Vagina (tissue), 2 donors: ENCODE results near the gene KRT28. TPM values are rescaled to one million over a fixed set of nuclear protein-coding genes. Genes with fewer than 3 reads are reported as not detected.

Source experiments
- DNase-seq, 2 donors: peaks; one replicate each; pipeline ENCODE4 v3.0.0-alpha.2; 2017; ENCODE audit errors: extremely low spot score in 2 of 2
- H3K27ac ChIP-seq: fragments of 200-600 bp; sonication (generic); one replicate; pipeline ENCODE4 v1.5.1; 2019
- H3K27me3 ChIP-seq: fragments of 200-600 bp; sonication (generic); one replicate; pipeline ENCODE4 v1.5.1; 2019
- H3K36me3 ChIP-seq, 2 donors: fragments of 200-600 bp; sonication (generic); one replicate each; pipeline ENCODE4 v1.5.1; 2017 to 2019
- H3K4me1 ChIP-seq: fragments of 200-600 bp; sonication (generic); one replicate; pipeline ENCODE4 v1.5.1; 2019
- H3K4me3 ChIP-seq, 2 donors: fragments of 200-600 bp; sonication (generic); 1 replicate in 1 of 2; 2 replicates in 1 of 2; pipeline ENCODE4 v1.5.1; 2016 to 2019
- H3K9me3 ChIP-seq: fragments of 200-600 bp; sonication (generic); one replicate; pipeline ENCODE4 v1.5.1; 2019
- POLR2A ChIP-seq, 2 donors: fragments of 450-650 bp; IDR thresholded peaks; one replicate each; pipeline ENCODE4 v1.6.1; 2017; ENCODE audit warnings: antibody characterized with exemption in 2 of 2, mild to moderate bottlenecking in 2 of 2, moderate library complexity in 2 of 2
- POLR2AphosphoS5 ChIP-seq, 2 donors: sonication (generic); formaldehyde crosslinking; IDR thresholded peaks; one replicate each; pipeline ENCODE4 v1.9.0; 2017; ENCODE audit warnings: antibody characterized with exemption in 2 of 2, mild to moderate bottlenecking in 2 of 2, low read depth in 1 of 2; ENCODE audit not compliant: insufficient read depth in 1 of 2
- intact Hi-C: fragments of 100-400 bp; cut with DNase I; formaldehyde crosslinking; loops from one replicate; pipeline ENCODE4 v1.15.1; 2023
- total RNA-seq: library from RNA; depleted of rRNA; stranded (reverse); fragments of >200 nt; gene quantifications from one replicate; pipeline ENCODE4 v1.2.3, GENCODE V29; 2016
- TF ChIP-seq, protein P1 (sequence below), 3 experiments: fragments of 450-650 bp in 2 of 3; fragments of 200-600 bp in 1 of 3; sonication (generic) in 1 of 3; IDR thresholded peaks; one replicate each; pipeline ENCODE4 v1.5.1; 2017 to 2019; ENCODE audit warnings: antibody characterized with exemption in 3 of 3, mild to moderate bottlenecking in 2 of 3, moderate library complexity in 2 of 3

The KRT28 gene
- total RNA-seq, 1 donor from 2014 or later: not detected

GRCh38 chr17:40772101-40772500 lies 27.7 kb downstream of the KRT28 start, which contains the start of gene KRT26:
Gene KRT26 (minus strand): TSS chr17:40772201. CDS start chr17:40772113, 88 bp downstream.
- no peaks in the 10 kb centered on the region for H3K4me1 ChIP-seq
- H3K27me3 ChIP-seq: no peaks in the 10 kb centered on the region
- no peak within 1 kb of the TSS for H3K4me3 ChIP-seq
- H3K27ac ChIP-seq: no peak within 1 kb of the TSS
- H3K36me3 ChIP-seq: no peaks in the 10 kb centered on the region
- no peak for TF ChIP-seq POLR2A (IDR thresholded peaks at IDR 0.05)
- H3K9me3 ChIP-seq: no peaks in the 10 kb centered on the region
- DNase-seq: no peak
- intact Hi-C loops: no loop called here

DNA sequence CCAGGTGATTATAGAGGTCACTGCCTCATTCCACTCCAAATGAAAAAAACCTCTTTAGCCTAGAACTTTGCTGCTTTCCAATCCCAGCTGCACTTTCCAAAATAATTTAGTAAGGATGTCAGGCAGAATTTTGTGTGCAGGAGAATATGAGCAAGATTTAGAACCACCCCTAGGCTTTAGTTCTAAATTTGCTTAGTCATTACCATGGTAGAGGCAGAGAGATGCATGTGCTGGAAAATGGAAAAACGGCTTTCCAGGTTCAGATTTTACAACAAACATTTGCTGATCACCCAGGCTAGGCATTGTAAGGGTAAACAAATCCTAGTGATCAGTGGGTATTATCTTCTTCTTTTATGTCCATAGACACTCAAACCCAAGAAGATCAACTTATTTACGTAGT lies 34.1 kb downstream of the KRT28 start:
- Histone ChIP-seq H3K9me3 (peaks cover 8% of the 10 kb centered on the region), H3K4me1 (no peaks in the 10 kb centered on the region), H3K27me3 (no peaks in the 10 kb centered on the region), H3K4me3 (no peak overlapping the region), H3K36me3 (no peaks in the 10 kb centered on the region), H3K27ac (no peak overlapping the region)
- no peak for DNase-seq
- intact Hi-C loops: no loop called here
- TF ChIP-seq, protein P1, sequence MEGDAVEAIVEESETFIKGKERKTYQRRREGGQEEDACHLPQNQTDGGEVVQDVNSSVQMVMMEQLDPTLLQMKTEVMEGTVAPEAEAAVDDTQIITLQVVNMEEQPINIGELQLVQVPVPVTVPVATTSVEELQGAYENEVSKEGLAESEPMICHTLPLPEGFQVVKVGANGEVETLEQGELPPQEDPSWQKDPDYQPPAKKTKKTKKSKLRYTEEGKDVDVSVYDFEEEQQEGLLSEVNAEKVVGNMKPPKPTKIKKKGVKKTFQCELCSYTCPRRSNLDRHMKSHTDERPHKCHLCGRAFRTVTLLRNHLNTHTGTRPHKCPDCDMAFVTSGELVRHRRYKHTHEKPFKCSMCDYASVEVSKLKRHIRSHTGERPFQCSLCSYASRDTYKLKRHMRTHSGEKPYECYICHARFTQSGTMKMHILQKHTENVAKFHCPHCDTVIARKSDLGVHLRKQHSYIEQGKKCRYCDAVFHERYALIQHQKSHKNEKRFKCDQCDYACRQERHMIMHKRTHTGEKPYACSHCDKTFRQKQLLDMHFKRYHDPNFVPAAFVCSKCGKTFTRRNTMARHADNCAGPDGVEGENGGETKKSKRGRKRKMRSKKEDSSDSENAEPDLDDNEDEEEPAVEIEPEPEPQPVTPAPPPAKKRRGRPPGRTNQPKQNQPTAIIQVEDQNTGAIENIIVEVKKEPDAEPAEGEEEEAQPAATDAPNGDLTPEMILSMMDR (IDR thresholded peaks at IDR 0.05): no peak
- TF ChIP-seq POLR2AphosphoS5 (IDR thresholded peaks at IDR 0.05; ENCODE audit: insufficient read depth in 1 of 2, low read depth in 1 of 2) (no peak), POLR2A (IDR thresholded peaks at IDR 0.05) (no peak)

GRCh38 chr17:40763752-40764151 lies 36.0 kb downstream of the KRT28 start:
- H3K4me1 ChIP-seq: no peaks in the 10 kb centered on the region
- no peak overlapping the region for H3K4me3 ChIP-seq
- H3K36me3 ChIP-seq: no peaks in the 10 kb centered on the region
- H3K27ac ChIP-seq: no peak overlapping the region
- no peak for TF ChIP-seq POLR2A (IDR thresholded peaks at IDR 0.05)
- TF ChIP-seq, protein P1 (IDR thresholded peaks at IDR 0.05): no peak
- TF ChIP-seq POLR2AphosphoS5 (IDR thresholded peaks at IDR 0.05; ENCODE audit: insufficient read depth in 1 of 2, low read depth in 1 of 2): no peak
- no peak for DNase-seq
- H3K9me3 ChIP-seq: peaks cover 19% of the 10 kb centered on the region
- no peaks in the 10 kb centered on the region for H3K27me3 ChIP-seq
- intact Hi-C loops: no loop called here

GRCh38 chr17:40760105-40761016 lies 39.4 kb downstream of the KRT28 start:
- Histone ChIP-seq H3K27ac (no peak overlapping the region), H3K4me3 (no peak overlapping the region), H3K27me3 (no peaks in the 10 kb centered on the region), H3K9me3 (peaks cover 19% of the 10 kb centered on the region), H3K36me3 (no peaks in the 10 kb centered on the region), H3K4me1 (no peaks in the 10 kb centered on the region)
- intact Hi-C loops: no loop called here
- no peak for DNase-seq
- TF ChIP-seq, protein P1 (IDR thresholded peaks at IDR 0.05): no peak
- TF ChIP-seq POLR2A (IDR thresholded peaks at IDR 0.05) (no peak), POLR2AphosphoS5 (IDR thresholded peaks at IDR 0.05; ENCODE audit: insufficient read depth in 1 of 2, low read depth in 1 of 2) (no peak)

DNA sequence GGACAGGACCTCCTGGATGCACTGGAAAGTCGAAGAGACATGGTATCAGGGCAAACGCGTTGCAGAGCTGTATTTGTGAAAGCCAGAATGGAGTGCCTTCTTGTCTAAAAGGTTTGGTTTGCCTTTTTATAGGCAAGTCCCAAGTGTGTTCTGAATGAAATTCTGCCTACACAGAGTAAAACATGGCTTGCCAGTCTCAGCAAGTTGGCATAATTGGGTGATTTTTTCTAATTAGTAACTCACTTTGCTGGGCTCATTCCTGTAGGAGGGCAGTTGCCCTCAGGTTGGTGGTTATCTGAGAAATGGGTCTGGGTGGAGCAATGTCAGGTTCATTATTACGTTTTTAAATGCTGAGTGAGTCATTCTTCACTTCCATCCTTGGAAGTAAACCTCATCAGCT lies 44.5 kb downstream of the KRT28 start, which contains the start of gene KRT25:
Gene KRT25, minus strand, starts transcription at position 101 of the 400 bp plus-strand sequence. Its CDS starts 60 bp downstream, at position 41.
- intact Hi-C loops: no loop called here
- no peaks in the 10 kb centered on the region for H3K27me3 ChIP-seq
- TF ChIP-seq POLR2AphosphoS5 (IDR thresholded peaks at IDR 0.05; ENCODE audit: insufficient read depth in 1 of 2, low read depth in 1 of 2): no peak
- no peak for TF ChIP-seq POLR2A (IDR thresholded peaks at IDR 0.05)
- TF ChIP-seq, protein P1 (IDR thresholded peaks at IDR 0.05): no peak

More for the DNA sequence above, 44.5 kb downstream of the KRT28 start, which contains the start of gene KRT25:
- Histone ChIP-seq H3K9me3 (peaks cover 10% of the 10 kb centered on the region), H3K4me1 (no peaks in the 10 kb centered on the region), H3K36me3 (no peaks in the 10 kb centered on the region), H3K4me3 (no peak within 1 kb of the TSS), H3K27ac (no peak within 1 kb of the TSS)
- no peak for DNase-seq
